ENCODE measurements around the gene GRIFIN.

GRIFIN gene

GRCh38 chr7:2480070-2480408, 3.8 kb upstream of the GRIFIN start:
- Mint-ChIP-seq H3K4me1 (ENCODE audit: low read depth) (no peaks in the 10 kb centered on the region), H3K4me3 (no peak overlapping the region), H3K36me3 (no peaks in the 10 kb centered on the region), H3K9me3 (ENCODE audit: low read depth) (no peaks in the 10 kb centered on the region), H3K27ac (no peak overlapping the region), H3K27me3 (no peaks in the 10 kb centered on the region)

- Mint-ChIP-seq H3K27me3 (no peaks in the 10 kb centered on the region), H3K36me3 (no peaks in the 10 kb centered on the region), H3K27ac (no peak overlapping the region), H3K9me3 (ENCODE audit: low read depth) (no peaks in the 10 kb centered on the region), H3K4me3 (no peak overlapping the region), H3K4me1 (ENCODE audit: low read depth) (no peaks in the 10 kb centered on the region)
Measured at GRCh38 chr7:2479276-2480069, 3.3 kb upstream of the GRIFIN start.

- H3K36me3 Mint-ChIP-seq: no peaks in the 10 kb centered on the region
- no peaks in the 10 kb centered on the region for H3K4me1 Mint-ChIP-seq (ENCODE audit: low read depth)
- H3K4me3 Mint-ChIP-seq: no peak overlapping the region
- H3K27ac Mint-ChIP-seq: no peak overlapping the region
- no peaks in the 10 kb centered on the region for H3K9me3 Mint-ChIP-seq (ENCODE audit: low read depth)
- H3K27me3 Mint-ChIP-seq: no peaks in the 10 kb centered on the region
Measured at GRCh38 chr7:2478800-2479199, 2.6 kb upstream of the GRIFIN start.

- Mint-ChIP-seq H3K36me3 (no peaks in the 10 kb centered on the region), H3K4me1 (ENCODE audit: low read depth) (no peaks in the 10 kb centered on the region), H3K4me3 (no peak overlapping the region), H3K27ac (no peak overlapping the region), H3K27me3 (no peaks in the 10 kb centered on the region), H3K9me3 (ENCODE audit: low read depth) (no peaks in the 10 kb centered on the region)
Measured at GRCh38 chr7:2478399-2478785, 2.2 kb upstream of the GRIFIN start.

- Mint-ChIP-seq H3K27me3 (no peaks in the 10 kb centered on the region), H3K27ac (no peak overlapping the region), H3K9me3 (ENCODE audit: low read depth) (no peaks in the 10 kb centered on the region), H3K4me3 (no peak overlapping the region), H3K4me1 (ENCODE audit: low read depth) (no peaks in the 10 kb centered on the region), H3K36me3 (no peaks in the 10 kb centered on the region)
Measured at GRCh38 chr7:2477447-2478398, 1.5 kb upstream of the GRIFIN start.

- no peaks in the 10 kb centered on the region for H3K27me3 Mint-ChIP-seq
- H3K9me3 Mint-ChIP-seq (ENCODE audit: low read depth): no peaks in the 10 kb centered on the region
- no peak overlapping the region for H3K4me3 Mint-ChIP-seq
- H3K4me1 Mint-ChIP-seq (ENCODE audit: low read depth): no peaks in the 10 kb centered on the region
- H3K27ac Mint-ChIP-seq: no peak overlapping the region
- no peaks in the 10 kb centered on the region for H3K36me3 Mint-ChIP-seq
Measured at GRCh38 chr7:2476776-2477446, 713 bp upstream of the GRIFIN start.

- no peak overlapping the region for H3K27ac Mint-ChIP-seq
- no peak overlapping the region for H3K4me3 Mint-ChIP-seq
Measured at GRCh38 chr7:2475678-2476015, 551 bp downstream of the GRIFIN start.

GRCh38 chr7:2474813-2475677, 1.2 kb downstream of the GRIFIN start:
- Mint-ChIP-seq H3K4me3 (no peak overlapping the region), H3K36me3 (no peaks in the 10 kb centered on the region), H3K9me3 (ENCODE audit: low read depth) (no peaks in the 10 kb centered on the region), H3K4me1 (ENCODE audit: low read depth) (no peaks in the 10 kb centered on the region), H3K27ac (no peak overlapping the region), H3K27me3 (no peaks in the 10 kb centered on the region)

More at GRCh38 chr7:2475678-2476015, 551 bp downstream of the GRIFIN start:
- no peaks in the 10 kb centered on the region for H3K4me1 Mint-ChIP-seq (ENCODE audit: low read depth)
- H3K9me3 Mint-ChIP-seq (ENCODE audit: low read depth): no peaks in the 10 kb centered on the region
- H3K27me3 Mint-ChIP-seq: no peaks in the 10 kb centered on the region
- H3K36me3 Mint-ChIP-seq: no peaks in the 10 kb centered on the region

- H3K36me3 Mint-ChIP-seq: no peaks in the 10 kb centered on the region
- no peak overlapping the region for H3K4me3 Mint-ChIP-seq
- no peaks in the 10 kb centered on the region for H3K4me1 Mint-ChIP-seq (ENCODE audit: low read depth)
- no peaks in the 10 kb centered on the region for H3K27me3 Mint-ChIP-seq
- no peak overlapping the region for H3K27ac Mint-ChIP-seq
- no peaks in the 10 kb centered on the region for H3K9me3 Mint-ChIP-seq (ENCODE audit: low read depth)
Measured at GRCh38 chr7:2474224-2474623, 2.0 kb downstream of the GRIFIN start.

GRCh38 chr7:2473496-2474180, 2.6 kb downstream of the GRIFIN start:
- H3K4me3 Mint-ChIP-seq: no peak overlapping the region
- H3K27ac Mint-ChIP-seq: no peak overlapping the region
- H3K9me3 Mint-ChIP-seq (ENCODE audit: low read depth): no peaks in the 10 kb centered on the region
- peaks cover 1% of the 10 kb centered on the region for H3K27me3 Mint-ChIP-seq
- peaks cover 2% of the 10 kb centered on the region for H3K4me1 Mint-ChIP-seq (ENCODE audit: low read depth)
- no peaks in the 10 kb centered on the region for H3K36me3 Mint-ChIP-seq

GRCh38 chr7:2472739-2473138, 3.5 kb downstream of the GRIFIN start:
- Mint-ChIP-seq H3K36me3 (no peaks in the 10 kb centered on the region), H3K4me3 (no peak overlapping the region), H3K4me1 (ENCODE audit: low read depth) (peaks cover 2% of the 10 kb centered on the region), H3K9me3 (ENCODE audit: low read depth) (no peaks in the 10 kb centered on the region), H3K27ac (no peak overlapping the region), H3K27me3 (peaks cover 1% of the 10 kb centered on the region)

GRCh38 chr7:2471396-2471795, 4.8 kb downstream of the GRIFIN start:
- Mint-ChIP-seq H3K27me3 (peaks cover 1% of the 10 kb centered on the region), H3K27ac (no peak overlapping the region)

GRCh38 chr7:2471022-2471329, 5.2 kb downstream of the GRIFIN start:
- H3K27me3 Mint-ChIP-seq: peaks cover 1% of the 10 kb centered on the region
- H3K4me1 Mint-ChIP-seq (ENCODE audit: low read depth): peaks cover 2% of the 10 kb centered on the region
- no peaks in the 10 kb centered on the region for H3K36me3 Mint-ChIP-seq
- H3K27ac Mint-ChIP-seq: no peak overlapping the region
- H3K9me3 Mint-ChIP-seq (ENCODE audit: low read depth): no peaks in the 10 kb centered on the region
- H3K4me3 Mint-ChIP-seq: no peak overlapping the region

More at GRCh38 chr7:2471396-2471795, 4.8 kb downstream of the GRIFIN start:
- Mint-ChIP-seq H3K4me3 (no peak overlapping the region), H3K4me1 (ENCODE audit: low read depth) (peaks cover 2% of the 10 kb centered on the region), H3K9me3 (ENCODE audit: low read depth) (no peaks in the 10 kb centered on the region), H3K36me3 (no peaks in the 10 kb centered on the region)
